ENCODE data around the gene TMUB1. TPM values are rescaled to one million over a fixed set of nuclear protein-coding genes. Genes with fewer than 3 reads are reported as not detected.

TMUB1 gene
- total and polyA plus RNA-seq, 2 experiments from 2014 or later = 45.0 to 83.1 TPM

DNA sequence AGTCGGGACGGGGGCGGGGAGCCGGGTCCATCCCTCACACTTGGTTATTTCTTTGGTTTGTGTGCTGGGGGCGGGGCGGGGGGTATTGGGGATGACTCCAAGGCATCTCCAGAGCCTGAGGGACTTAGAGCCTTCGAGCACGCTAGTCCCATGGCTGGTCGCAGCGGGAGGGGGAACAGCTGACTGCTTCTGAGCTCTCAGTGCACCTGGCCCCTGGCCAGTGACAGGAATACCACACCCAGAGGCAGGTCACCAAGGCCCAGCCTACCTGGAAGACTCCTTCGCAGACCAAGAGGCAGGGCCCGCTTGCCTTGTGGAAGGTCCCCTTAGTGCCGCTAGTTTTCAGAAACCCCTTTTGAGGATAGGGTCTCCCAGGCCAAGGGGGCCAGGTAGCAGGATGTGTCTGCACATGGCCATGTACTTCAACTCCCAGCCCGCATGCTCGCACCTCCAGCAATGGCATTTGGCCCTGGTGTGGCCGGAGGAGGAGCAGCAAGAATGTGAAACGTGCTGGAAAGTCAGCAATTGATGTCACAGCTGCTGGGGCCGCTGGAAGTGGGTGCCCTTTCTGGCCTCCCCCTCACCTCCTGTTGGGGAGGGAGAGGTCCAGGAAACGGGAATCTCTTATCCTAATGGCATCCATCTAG, 43.3 kb upstream of the TMUB1 start:
- no peaks in the 10 kb centered on the region for H3K36me3 ChIP-seq (replicated peaks; ENCODE audit: insufficient read depth, low read depth)

GRCh38 chr7:151125846-151126481, 42.7 kb upstream of the TMUB1 start:
- peaks cover 33% of the 10 kb centered on the region for H4K20me1 ChIP-seq (ENCODE audit: insufficient read depth, poor library complexity, severe bottlenecking)

More for the DNA sequence above, 43.3 kb upstream of the TMUB1 start:
- H3K4me1 ChIP-seq (ENCODE audit: insufficient read depth) = peaks cover 6% of the 10 kb centered on the region
- no peaks in the 10 kb centered on the region for H3K27me3 ChIP-seq
- no peak overlapping the region for H3K27ac ChIP-seq
- H3K9me2 ChIP-seq (replicated peaks; ENCODE audit: insufficient read depth) = no peaks in the 10 kb centered on the region
- TF ChIP-seq, protein P1, sequence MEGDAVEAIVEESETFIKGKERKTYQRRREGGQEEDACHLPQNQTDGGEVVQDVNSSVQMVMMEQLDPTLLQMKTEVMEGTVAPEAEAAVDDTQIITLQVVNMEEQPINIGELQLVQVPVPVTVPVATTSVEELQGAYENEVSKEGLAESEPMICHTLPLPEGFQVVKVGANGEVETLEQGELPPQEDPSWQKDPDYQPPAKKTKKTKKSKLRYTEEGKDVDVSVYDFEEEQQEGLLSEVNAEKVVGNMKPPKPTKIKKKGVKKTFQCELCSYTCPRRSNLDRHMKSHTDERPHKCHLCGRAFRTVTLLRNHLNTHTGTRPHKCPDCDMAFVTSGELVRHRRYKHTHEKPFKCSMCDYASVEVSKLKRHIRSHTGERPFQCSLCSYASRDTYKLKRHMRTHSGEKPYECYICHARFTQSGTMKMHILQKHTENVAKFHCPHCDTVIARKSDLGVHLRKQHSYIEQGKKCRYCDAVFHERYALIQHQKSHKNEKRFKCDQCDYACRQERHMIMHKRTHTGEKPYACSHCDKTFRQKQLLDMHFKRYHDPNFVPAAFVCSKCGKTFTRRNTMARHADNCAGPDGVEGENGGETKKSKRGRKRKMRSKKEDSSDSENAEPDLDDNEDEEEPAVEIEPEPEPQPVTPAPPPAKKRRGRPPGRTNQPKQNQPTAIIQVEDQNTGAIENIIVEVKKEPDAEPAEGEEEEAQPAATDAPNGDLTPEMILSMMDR (IDR thresholded peaks at IDR 0.05; ENCODE audit: poor library complexity) = no peak
- TF ChIP-seq EZH2phosphoT487 (IDR thresholded peaks at IDR 0.05; ENCODE audit: low read depth, severe bottlenecking, unreplicated experiment) = no peak
- no peak for TF ChIP-seq EZH2 (IDR thresholded peaks at IDR 0.05; ENCODE audit: borderline replicate concordance)
- no peaks in the 10 kb centered on the region for H3K79me2 ChIP-seq
- peaks cover 33% of the 10 kb centered on the region for H4K20me1 ChIP-seq (ENCODE audit: insufficient read depth, poor library complexity, severe bottlenecking)
- DNase-seq (ENCODE audit: low spot score) = no peak
- H2AFZ ChIP-seq = no peak overlapping the region
- no peak overlapping the region for H3K4me3 ChIP-seq
- H3K9me3 ChIP-seq (ENCODE audit: low read depth) = no peaks in the 10 kb centered on the region
- 77% methylated on average over 14 of the region's 19 CpGs for WGBS (ENCODE audit: low lambda C conversion rate, missing lambda C conversion rate)
- H3K4me2 ChIP-seq = peak overlapping the region; percentile 96

DNA sequence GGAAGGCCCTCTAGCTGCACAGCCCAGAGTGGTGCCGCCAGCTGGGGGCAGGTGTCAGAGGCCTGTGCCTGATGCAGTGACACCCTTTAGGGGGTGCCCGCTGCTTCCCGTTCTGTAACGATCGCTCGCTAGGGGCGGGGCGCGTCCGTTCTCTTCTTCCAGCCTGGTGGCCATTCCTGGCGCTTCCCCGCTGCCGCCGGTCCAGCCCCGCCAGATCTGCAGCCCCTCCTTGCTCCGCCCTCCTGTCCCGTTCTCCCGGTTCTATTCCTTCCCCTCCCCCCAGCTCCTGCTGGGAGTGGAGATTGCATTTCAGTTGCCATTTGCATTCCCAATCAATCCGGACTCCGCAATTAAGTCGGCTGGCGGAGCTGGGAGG, 42.2 kb upstream of the TMUB1 start:
- peaks cover 6% of the 10 kb centered on the region for H3K4me1 ChIP-seq (ENCODE audit: insufficient read depth)
- H3K27ac ChIP-seq = no peak overlapping the region
- H4K20me1 ChIP-seq (ENCODE audit: insufficient read depth, poor library complexity, severe bottlenecking) = peaks cover 33% of the 10 kb centered on the region
- H3K27me3 ChIP-seq = no peaks in the 10 kb centered on the region
- H3K36me3 ChIP-seq (replicated peaks; ENCODE audit: insufficient read depth, low read depth) = no peaks in the 10 kb centered on the region
- peak; percentile 50 for DNase-seq (ENCODE audit: low spot score)
- H3K79me2 ChIP-seq = no peaks in the 10 kb centered on the region
- 24% methylated on average over 19 of the region's 22 CpGs for WGBS (ENCODE audit: low lambda C conversion rate, missing lambda C conversion rate)
- peak overlapping the region; percentile 96 for H3K4me2 ChIP-seq
- no peaks in the 10 kb centered on the region for H3K9me2 ChIP-seq (replicated peaks; ENCODE audit: insufficient read depth)
- no peaks in the 10 kb centered on the region for H3K9me3 ChIP-seq (ENCODE audit: low read depth)
- H3K4me3 ChIP-seq = no peak overlapping the region
- H2AFZ ChIP-seq = no peak overlapping the region
- no peak for TF ChIP-seq EZH2 (IDR thresholded peaks at IDR 0.05; ENCODE audit: borderline replicate concordance)
- no peak for TF ChIP-seq EZH2phosphoT487 (IDR thresholded peaks at IDR 0.05; ENCODE audit: low read depth, severe bottlenecking, unreplicated experiment)
- TF ChIP-seq, protein P1 (IDR thresholded peaks at IDR 0.05; ENCODE audit: poor library complexity) = no peak

More at GRCh38 chr7:151125846-151126481, 42.7 kb upstream of the TMUB1 start:
- H3K4me2 ChIP-seq = peak overlapping the region; percentile 96
- H3K9me3 ChIP-seq (ENCODE audit: low read depth) = no peaks in the 10 kb centered on the region
- H3K79me2 ChIP-seq = no peaks in the 10 kb centered on the region
- H3K27ac ChIP-seq = no peak overlapping the region
- 19% methylated on average over 21 of the region's 58 CpGs for WGBS (ENCODE audit: low lambda C conversion rate, missing lambda C conversion rate)
- H3K36me3 ChIP-seq (replicated peaks; ENCODE audit: insufficient read depth, low read depth) = no peaks in the 10 kb centered on the region
- H3K9me2 ChIP-seq (replicated peaks; ENCODE audit: insufficient read depth) = no peaks in the 10 kb centered on the region
- peaks cover 6% of the 10 kb centered on the region for H3K4me1 ChIP-seq (ENCODE audit: insufficient read depth)
- H3K27me3 ChIP-seq = no peaks in the 10 kb centered on the region
- no peak for TF ChIP-seq EZH2phosphoT487 (IDR thresholded peaks at IDR 0.05; ENCODE audit: low read depth, severe bottlenecking, unreplicated experiment)
- TF ChIP-seq EZH2 (IDR thresholded peaks at IDR 0.05; ENCODE audit: borderline replicate concordance) = no peak
- TF ChIP-seq, protein P1 (IDR thresholded peaks at IDR 0.05; ENCODE audit: poor library complexity) = no peak
- no peak overlapping the region for H3K4me3 ChIP-seq
- DNase-seq (ENCODE audit: low spot score) = peak; percentile 50
- no peak overlapping the region for H2AFZ ChIP-seq

Data from hepatocyte (in vitro differentiated cells).